Activated naive CD4-positive, alpha-beta T cell treated with anti-CD3 and anti-CD28 coated beads, Interleukin-2, amount 50 U/mL, for 24 hours (primary cell): ENCODE measurements around the gene TXNRD3.

Source experiments
- H3K27ac Mint-ChIP-seq: one replicate; pipeline ENCODE4 v1.8.0; 2021; ENCODE audit warnings: mild to moderate bottlenecking, mixed read lengths
- H3K27me3 Mint-ChIP-seq: one replicate; pipeline ENCODE4 v1.8.0; 2021; ENCODE audit warnings: mixed read lengths
- H3K36me3 Mint-ChIP-seq: one replicate; pipeline ENCODE4 v1.8.0; 2021; ENCODE audit warnings: mixed read lengths
- H3K4me1 Mint-ChIP-seq: one replicate; pipeline ENCODE4 v1.8.0; 2021; ENCODE audit warnings: mixed read lengths
- H3K4me3 Mint-ChIP-seq: one replicate; pipeline ENCODE4 v1.8.0; 2021; ENCODE audit warnings: mild to moderate bottlenecking, mixed read lengths
- H3K9me3 Mint-ChIP-seq: one replicate; pipeline ENCODE4 v1.8.0; 2021; ENCODE audit warnings: mixed read lengths

TXNRD3 gene

DNA sequence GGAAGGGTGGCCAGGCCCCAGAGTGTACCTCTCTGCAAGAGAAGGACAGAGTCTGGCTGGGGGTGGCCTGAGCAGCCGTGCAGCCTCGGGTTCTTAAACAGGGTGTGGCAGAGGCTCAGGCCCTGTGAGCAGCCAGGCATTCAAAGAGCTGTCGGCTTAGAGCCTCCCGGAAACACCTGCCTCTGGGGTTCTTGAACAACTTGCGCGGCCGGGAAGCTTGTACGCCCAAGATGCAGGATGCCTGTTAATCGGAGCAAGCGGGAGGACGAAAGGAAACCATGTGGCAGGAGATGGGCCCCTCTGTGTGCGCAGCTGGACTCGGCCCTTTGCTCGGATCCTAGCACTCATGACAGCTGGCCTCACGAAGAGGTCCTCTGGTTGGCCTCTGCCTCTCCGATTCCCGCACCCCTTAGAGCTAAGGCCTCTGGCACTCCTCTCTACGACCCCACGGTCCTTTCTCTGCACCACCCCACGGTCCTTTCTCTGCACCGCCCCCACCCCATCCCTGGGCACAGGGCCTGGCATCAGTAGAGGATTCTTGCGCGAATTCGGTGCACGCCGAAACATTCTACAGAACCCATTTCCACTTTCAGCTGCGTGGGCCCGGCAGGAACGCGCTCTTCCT lies 23.9 kb upstream of the TXNRD3 start:
- no peaks in the 10 kb centered on the region for H3K9me3 Mint-ChIP-seq
- no peaks in the 10 kb centered on the region for H3K36me3 Mint-ChIP-seq
- H3K27me3 Mint-ChIP-seq = peaks cover 6% of the 10 kb centered on the region
- peaks cover 4% of the 10 kb centered on the region for H3K4me1 Mint-ChIP-seq
- no peak overlapping the region for H3K27ac Mint-ChIP-seq
- peak overlapping the region; percentile 49 for H3K4me3 Mint-ChIP-seq

DNA sequence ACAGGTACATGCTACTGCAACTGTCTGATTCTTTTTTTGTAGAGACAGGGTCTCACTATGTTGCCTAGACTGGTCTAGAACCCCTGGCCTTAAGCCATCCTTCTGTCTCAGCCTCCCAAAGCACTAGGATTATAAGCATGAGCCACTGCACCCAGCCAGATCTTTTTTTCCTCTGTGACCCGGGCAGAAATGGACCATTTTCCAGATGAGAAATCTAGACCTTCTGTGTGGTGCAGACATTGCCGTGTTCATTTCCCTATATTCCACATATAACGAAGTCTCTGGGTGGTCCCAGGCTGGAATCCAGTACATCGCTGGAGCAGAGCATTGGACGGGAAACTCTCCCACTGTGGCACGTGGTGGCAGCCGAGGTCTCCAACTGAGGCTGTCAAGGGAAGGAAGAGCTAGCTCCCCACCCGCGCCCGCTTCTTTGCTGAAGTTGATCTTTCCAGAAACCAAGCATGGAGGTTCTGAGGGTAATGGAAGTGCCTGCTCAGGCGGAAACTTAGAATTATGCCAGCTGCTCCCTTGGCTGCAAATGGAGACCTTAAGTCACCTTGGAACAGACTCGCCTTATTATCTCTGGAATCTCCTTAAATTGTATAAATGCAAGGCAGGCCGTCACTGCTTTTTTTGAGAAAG lies 23.1 kb upstream of the TXNRD3 start:
- Mint-ChIP-seq H3K4me1 (peaks cover 4% of the 10 kb centered on the region), H3K36me3 (no peaks in the 10 kb centered on the region), H3K27ac (no peak overlapping the region), H3K4me3 (no peak overlapping the region), H3K9me3 (no peaks in the 10 kb centered on the region), H3K27me3 (peaks cover 6% of the 10 kb centered on the region)

- Mint-ChIP-seq H3K4me3 (no peak overlapping the region), H3K27me3 (peaks cover 6% of the 10 kb centered on the region), H3K36me3 (no peaks in the 10 kb centered on the region)
Measured at GRCh38 chr3:126676919-126677705, 22.2 kb upstream of the TXNRD3 start.

DNA sequence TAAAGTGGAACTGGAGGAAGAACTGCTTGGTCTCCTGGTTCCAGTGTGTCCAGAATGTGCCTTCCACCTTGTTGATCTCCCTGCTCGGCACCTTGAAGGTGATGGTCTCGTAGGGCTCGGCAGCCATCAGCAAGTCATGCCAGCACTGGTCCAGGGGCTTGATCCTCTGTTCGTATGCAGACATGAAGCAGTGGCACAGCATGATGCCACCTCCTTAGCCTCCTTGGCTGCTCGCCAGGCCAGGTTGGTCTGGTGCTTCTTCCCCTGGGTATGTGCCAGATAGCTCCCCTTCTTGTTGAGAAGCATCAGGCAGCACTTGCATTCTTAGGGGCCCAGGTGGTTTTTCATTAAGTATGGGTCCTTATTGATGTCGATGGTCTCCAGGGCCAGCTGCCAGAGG lies 17.8 kb upstream of the TXNRD3 start:
- peaks cover 1% of the 10 kb centered on the region for H3K36me3 Mint-ChIP-seq
- no peaks in the 10 kb centered on the region for H3K9me3 Mint-ChIP-seq
- no peak overlapping the region for H3K4me3 Mint-ChIP-seq
- H3K4me1 Mint-ChIP-seq = no peaks in the 10 kb centered on the region
- H3K27me3 Mint-ChIP-seq = peaks cover 2% of the 10 kb centered on the region
- no peak overlapping the region for H3K27ac Mint-ChIP-seq

More at GRCh38 chr3:126676919-126677705, 22.2 kb upstream of the TXNRD3 start:
- Mint-ChIP-seq H3K27ac (no peak overlapping the region), H3K9me3 (no peaks in the 10 kb centered on the region), H3K4me1 (peaks cover 4% of the 10 kb centered on the region)

- Mint-ChIP-seq H3K27ac (no peak overlapping the region), H3K4me3 (no peak overlapping the region), H3K27me3 (peaks cover under 1% of the 10 kb centered on the region), H3K4me1 (no peaks in the 10 kb centered on the region), H3K36me3 (peaks cover 1% of the 10 kb centered on the region), H3K9me3 (no peaks in the 10 kb centered on the region)
Measured at GRCh38 chr3:126672340-126672739, 17.4 kb upstream of the TXNRD3 start.

GRCh38 chr3:126671521-126671920 lies 16.6 kb upstream of the TXNRD3 start:
- H3K36me3 Mint-ChIP-seq = peaks cover 1% of the 10 kb centered on the region
- H3K27me3 Mint-ChIP-seq = no peaks in the 10 kb centered on the region
- H3K4me3 Mint-ChIP-seq = no peak overlapping the region
- no peak overlapping the region for H3K27ac Mint-ChIP-seq
- no peaks in the 10 kb centered on the region for H3K9me3 Mint-ChIP-seq
- H3K4me1 Mint-ChIP-seq = no peaks in the 10 kb centered on the region

GRCh38 chr3:126668450-126669401 lies 13.8 kb upstream of the TXNRD3 start:
- H3K36me3 Mint-ChIP-seq = peaks cover 1% of the 10 kb centered on the region
- no peaks in the 10 kb centered on the region for H3K4me1 Mint-ChIP-seq
- H3K27ac Mint-ChIP-seq = no peak overlapping the region
- H3K4me3 Mint-ChIP-seq = no peak overlapping the region
- no peaks in the 10 kb centered on the region for H3K27me3 Mint-ChIP-seq
- no peaks in the 10 kb centered on the region for H3K9me3 Mint-ChIP-seq

GRCh38 chr3:126667631-126668449 lies 12.9 kb upstream of the TXNRD3 start:
- no peaks in the 10 kb centered on the region for H3K27me3 Mint-ChIP-seq
- H3K9me3 Mint-ChIP-seq = no peaks in the 10 kb centered on the region
- no peak overlapping the region for H3K27ac Mint-ChIP-seq
- no peaks in the 10 kb centered on the region for H3K4me1 Mint-ChIP-seq
- no peak overlapping the region for H3K4me3 Mint-ChIP-seq
- peaks cover 1% of the 10 kb centered on the region for H3K36me3 Mint-ChIP-seq

DNA sequence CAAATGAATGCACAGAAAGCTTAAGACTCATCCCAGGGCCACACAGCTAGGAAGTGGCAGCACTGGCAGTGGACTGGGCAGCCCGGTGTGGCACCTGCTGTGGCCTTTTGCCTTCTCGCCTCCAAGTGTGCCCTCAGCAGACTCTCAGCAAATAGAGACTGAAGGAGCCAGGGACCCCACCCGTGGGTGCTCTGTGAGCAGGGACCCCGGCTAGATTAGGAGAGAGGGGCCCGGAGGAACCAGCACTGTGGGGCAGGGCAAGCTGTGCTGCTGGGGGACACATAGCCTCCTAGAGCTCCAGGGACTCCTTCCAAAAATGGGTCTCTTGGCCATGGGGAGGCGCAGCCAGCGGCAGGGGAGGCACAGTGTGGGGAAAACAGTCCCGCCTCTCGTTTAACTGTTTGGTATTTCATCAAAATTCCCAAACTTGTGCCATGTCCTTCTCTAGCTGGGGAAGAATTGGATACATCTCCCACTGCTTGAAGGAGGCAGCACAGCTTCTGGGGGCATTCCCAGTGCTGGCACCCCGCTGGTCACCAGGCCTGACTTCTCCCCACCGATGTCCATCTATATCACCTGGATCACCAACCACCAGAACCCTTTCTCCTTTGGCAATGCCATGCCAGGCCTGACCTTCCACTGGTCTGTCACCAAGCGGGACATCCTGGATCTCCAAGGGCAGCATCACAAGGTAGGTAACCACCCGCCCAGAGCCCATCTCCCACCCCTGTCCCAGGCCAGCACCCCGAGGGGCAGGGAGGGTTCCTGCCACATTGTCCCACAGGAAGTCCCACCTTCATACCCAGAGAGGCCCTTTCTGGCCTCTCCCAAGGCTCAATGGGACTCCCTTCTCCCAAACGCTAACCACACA lies 12.0 kb upstream of the TXNRD3 start:
- Mint-ChIP-seq H3K27me3 (no peaks in the 10 kb centered on the region), H3K4me1 (no peaks in the 10 kb centered on the region), H3K4me3 (no peak overlapping the region), H3K27ac (no peak overlapping the region), H3K36me3 (peaks cover 1% of the 10 kb centered on the region), H3K9me3 (no peaks in the 10 kb centered on the region)

DNA sequence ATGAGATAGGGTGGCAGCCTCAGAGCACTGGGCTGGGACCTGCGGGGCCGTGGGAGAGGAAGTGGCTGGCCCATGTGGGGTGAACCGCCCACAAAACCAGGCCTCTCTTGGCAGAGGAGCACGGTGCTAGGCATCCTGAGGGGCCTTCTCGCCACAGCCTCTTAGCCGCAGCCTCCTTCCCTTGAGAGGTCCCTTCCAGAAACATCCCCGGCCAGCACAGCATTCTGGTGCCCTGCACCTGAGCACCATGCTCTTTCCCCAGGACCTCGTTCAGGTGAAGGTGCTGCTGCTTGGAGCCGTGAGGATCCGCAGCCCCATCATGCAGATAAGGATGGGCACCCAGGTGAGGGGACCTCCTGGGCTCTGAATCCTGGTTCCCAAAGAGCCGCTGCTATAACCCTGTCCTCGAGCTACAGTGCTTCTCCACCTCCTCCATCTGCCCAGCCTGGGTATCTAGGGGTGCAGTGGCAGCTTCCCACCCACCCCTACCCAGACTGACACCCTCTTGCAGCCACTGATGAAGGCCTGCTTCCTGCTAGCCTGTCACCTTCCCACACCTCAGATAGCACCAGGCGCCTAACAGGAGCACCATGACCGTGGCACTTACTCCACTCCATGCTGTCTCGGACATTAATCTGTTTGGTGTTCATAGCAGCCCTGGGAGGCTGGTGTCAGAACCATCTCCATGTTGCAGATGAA lies 11.2 kb upstream of the TXNRD3 start:
- H3K27me3 Mint-ChIP-seq = no peaks in the 10 kb centered on the region
- no peak overlapping the region for H3K27ac Mint-ChIP-seq
- H3K36me3 Mint-ChIP-seq = peaks cover 1% of the 10 kb centered on the region
- no peaks in the 10 kb centered on the region for H3K9me3 Mint-ChIP-seq
- H3K4me3 Mint-ChIP-seq = no peak overlapping the region
- H3K4me1 Mint-ChIP-seq = no peaks in the 10 kb centered on the region

DNA sequence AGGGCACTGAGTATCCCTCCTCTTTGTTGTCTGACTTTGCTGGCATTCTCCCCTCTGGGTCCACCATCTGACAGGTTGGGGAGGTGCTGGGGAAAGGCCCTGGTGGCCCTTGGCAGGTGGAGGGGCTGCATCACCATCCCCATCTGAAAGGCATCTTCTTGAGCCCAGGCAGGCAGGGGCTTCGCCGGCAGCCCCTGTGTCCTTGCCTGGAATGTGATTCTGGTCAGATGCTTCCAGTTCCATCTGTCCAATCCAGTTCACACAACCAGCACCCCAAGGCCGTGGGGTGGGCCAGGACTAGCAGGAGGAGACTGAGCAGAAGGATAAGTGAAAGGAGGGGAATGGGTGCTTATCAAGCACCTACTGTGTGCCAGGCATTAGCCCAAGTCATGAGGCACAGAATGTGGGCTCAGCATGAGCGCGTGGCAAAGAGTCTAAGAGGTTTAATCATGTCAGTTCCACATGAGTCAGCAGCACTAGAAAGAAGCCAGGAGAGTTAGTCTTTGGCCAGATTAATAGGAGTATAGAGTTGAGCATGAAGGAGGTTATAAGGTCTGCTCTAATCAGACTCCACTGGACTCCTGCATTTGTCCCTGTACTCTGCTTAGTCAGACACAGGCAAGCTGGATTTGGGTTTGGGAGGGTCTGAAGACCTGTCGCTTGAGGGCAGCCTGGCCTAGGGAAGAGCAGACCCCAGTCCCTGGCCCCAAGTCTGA lies 10.5 kb upstream of the TXNRD3 start:
- H3K36me3 Mint-ChIP-seq = no peaks in the 10 kb centered on the region
- H3K4me1 Mint-ChIP-seq = no peaks in the 10 kb centered on the region
- no peak overlapping the region for H3K4me3 Mint-ChIP-seq
- H3K27ac Mint-ChIP-seq = no peak overlapping the region
- H3K9me3 Mint-ChIP-seq = no peaks in the 10 kb centered on the region
- H3K27me3 Mint-ChIP-seq = no peaks in the 10 kb centered on the region

- Mint-ChIP-seq H3K27me3 (no peaks in the 10 kb centered on the region), H3K36me3 (no peaks in the 10 kb centered on the region), H3K4me1 (no peaks in the 10 kb centered on the region), H3K4me3 (no peak overlapping the region), H3K9me3 (no peaks in the 10 kb centered on the region), H3K27ac (no peak overlapping the region)
Measured at GRCh38 chr3:126664591-126665214, 9.8 kb upstream of the TXNRD3 start.

GRCh38 chr3:126663750-126664149 lies 8.8 kb upstream of the TXNRD3 start:
- Mint-ChIP-seq H3K27me3 (no peaks in the 10 kb centered on the region), H3K27ac (no peak overlapping the region), H3K36me3 (no peaks in the 10 kb centered on the region), H3K9me3 (no peaks in the 10 kb centered on the region), H3K4me1 (no peaks in the 10 kb centered on the region), H3K4me3 (no peak overlapping the region)
